H1 (cell line): ENCODE results near the gene CD300A. TPM values are rescaled to one million over a fixed set of nuclear protein-coding genes. Genes with fewer than 3 reads are reported as not detected.

Experiments used
- CTCF ChIA-PET: fragments of 300-600 bp; sonication (Branson Sonifier 250); formaldehyde crosslinking; loops from one replicate; lab custom pipeline; 2021; ENCODE audit not compliant: partially characterized antibody; lab: Charles Lee
- POLR2A ChIA-PET: fragments of 300-600 bp; sonication (Branson Sonifier 250); formaldehyde crosslinking; loops from one replicate; lab custom pipeline; 2021; ENCODE audit warnings: inconsistent platforms; ENCODE audit not compliant: partially characterized antibody; lab: Charles Lee
- DNase-seq, 2 experiments: peaks; one replicate each; pipeline versions ENCODE4 v3.0.0 to v3.0.0-alpha.2; 2010 to 2022; ENCODE audit warnings: low spot score in 2 of 2, low read depth in 1 of 2, mixed read lengths in 1 of 2
- FAIRE-seq: peaks from 2 replicates; lab custom pipeline; 2011; peaks lifted over from hg19 to GRCh38; lab: Jason Lieb, UNC
- H2AFZ ChIP-seq: 2 replicates; pipeline ENCODE4 v1.8.1; 2012; ENCODE audit warnings: low read length, inconsistent platforms
- H2AK5ac ChIP-seq: 2 replicates; pipeline ENCODE4 v1.6.1; 2013; ENCODE audit warnings: low read depth, low read length
- H2BK120ac ChIP-seq: replicated peaks from 2 replicates; pipeline ENCODE3; 2013; ENCODE audit warnings: low read depth, low read length, inconsistent platforms
- H2BK12ac ChIP-seq: 2 replicates; pipeline ENCODE4 v1.6.1; 2013; ENCODE audit warnings: low read depth, low read length
- H2BK15ac ChIP-seq: 2 replicates; pipeline ENCODE4 v1.6.1; 2013; ENCODE audit warnings: low read length
- H2BK20ac ChIP-seq: 2 replicates; pipeline ENCODE4 v1.6.1; 2013; ENCODE audit warnings: low read length
- H2BK5ac ChIP-seq: 2 replicates; pipeline ENCODE4 v1.6.1; 2013; ENCODE audit warnings: low read depth, low read length
- H3K14ac ChIP-seq: 2 replicates; pipeline ENCODE4 v1.6.1; 2013; ENCODE audit warnings: inconsistent platforms; ENCODE audit not compliant: insufficient read length
- H3K18ac ChIP-seq: 2 replicates; pipeline ENCODE4 v1.6.1; 2013; ENCODE audit warnings: low read length; ENCODE audit errors: extremely low read depth
- H3K23ac ChIP-seq: 2 replicates; pipeline ENCODE4 v1.6.1; 2013; ENCODE audit warnings: inconsistent platforms; ENCODE audit not compliant: insufficient read length
- H3K23me2 ChIP-seq: 2 replicates; pipeline ENCODE4 v1.6.1; 2013; ENCODE audit warnings: low read depth, low read length
- H3K27ac ChIP-seq: 2 replicates; pipeline ENCODE4 v1.6.1; 2011; ENCODE audit warnings: low read depth, low read length, inconsistent platforms
- H3K27me3 ChIP-seq, 4 experiments: replicated peaks in 1 of 4; 1 replicate in 1 of 4; 2 replicates in 3 of 4; pipeline versions ENCODE4 v1.6.1 to v1.8.1; 2011 to 2013; ENCODE audit warnings: low read length in 3 of 4, mild to moderate bottlenecking in 3 of 4, inconsistent platforms in 2 of 4, mixed read lengths in 2 of 4, moderate library complexity in 1 of 4; ENCODE audit not compliant: control insufficient read depth in 3 of 4, insufficient read depth in 3 of 4; ENCODE audit errors: extremely low read depth in 1 of 4
- H3K36me3 ChIP-seq, 4 experiments: 2 replicates each; pipeline versions ENCODE4 v1.6.1 to v1.8.1; 2011 to 2013; ENCODE audit warnings: mild to moderate bottlenecking in 4 of 4, low read length in 3 of 4, moderate library complexity in 2 of 4, control low read depth in 1 of 4, inconsistent platforms in 1 of 4; ENCODE audit not compliant: insufficient read depth in 4 of 4, control insufficient read depth in 2 of 4
- H3K4ac ChIP-seq: replicated peaks from 2 replicates; pipeline ENCODE3; 2013; ENCODE audit warnings: low read length, low read depth, mixed read lengths, inconsistent platforms; ENCODE audit not compliant: insufficient read length
- H3K4me1 ChIP-seq, 4 experiments: replicated peaks in 1 of 4; 1 replicate in 1 of 4; 2 replicates in 3 of 4; pipeline versions ENCODE4 v1.6.1 to v1.8.1; 2011 to 2013; ENCODE audit warnings: low read length in 3 of 4, inconsistent platforms in 2 of 4, mixed read lengths in 1 of 4; ENCODE audit not compliant: insufficient read depth in 4 of 4, control insufficient read depth in 3 of 4
- H3K4me2 ChIP-seq, 2 experiments: 2 replicates each; pipeline versions ENCODE4 v1.6.1 to v1.8.1; 2011 to 2013; ENCODE audit warnings: low read depth in 2 of 2, low read length in 2 of 2, control low read depth in 1 of 2, inconsistent platforms in 1 of 2, mild to moderate bottlenecking in 1 of 2; ENCODE audit not compliant: insufficient read depth in 1 of 2
- H3K4me3 ChIP-seq, 4 experiments: fragments of 200-600, 300-600 bp in 1 of 4; sonication (generic), shearing (Covaris generic), sonication (Bioruptor Twin) in 1 of 4; 2 replicates each; pipeline versions ENCODE4 v1.5.1 to v1.8.1; 2011 to 2016; ENCODE audit warnings: low read length in 4 of 4, low read depth in 3 of 4, control low read depth in 2 of 4, inconsistent platforms in 2 of 4, mild to moderate bottlenecking in 2 of 4, mixed read lengths in 1 of 4, moderate library complexity in 1 of 4; ENCODE audit not compliant: insufficient read depth in 2 of 4; ENCODE audit errors: extremely low read depth in 1 of 4
- H3K56ac ChIP-seq: replicated peaks from 2 replicates; pipeline ENCODE3; 2013; ENCODE audit warnings: low read depth, mild to moderate bottlenecking, mixed read lengths, low read length, inconsistent platforms; ENCODE audit not compliant: insufficient read length
- H3K79me1 ChIP-seq: 2 replicates; pipeline ENCODE4 v1.6.1; 2013; ENCODE audit warnings: low read depth, low read length, control low read depth
- H3K79me2 ChIP-seq, 2 experiments: 2 replicates each; pipeline versions ENCODE4 v1.6.1 to v1.8.1; 2012 to 2013; ENCODE audit warnings: low read length in 2 of 2, mild to moderate bottlenecking in 2 of 2, inconsistent platforms in 1 of 2; ENCODE audit not compliant: insufficient read depth in 2 of 2, control insufficient read depth in 1 of 2
- H3K9ac ChIP-seq, 4 experiments: replicated peaks in 1 of 4; 1 replicate in 1 of 4; 2 replicates in 3 of 4; pipeline versions ENCODE4 v1.6.1 to v1.8.1; 2011 to 2013; ENCODE audit warnings: low read depth in 3 of 4, low read length in 3 of 4, control low read depth in 2 of 4, mild to moderate bottlenecking in 2 of 4, moderate library complexity in 2 of 4, inconsistent platforms in 1 of 4; ENCODE audit errors: extremely low read depth in 1 of 4
- H3K9me3 ChIP-seq, 2 experiments: 2 replicates each; pipeline versions ENCODE4 v1.6.1 to v1.8.1; 2012 to 2013; ENCODE audit warnings: mild to moderate bottlenecking in 2 of 2, moderate library complexity in 2 of 2, control low read depth in 1 of 2, inconsistent platforms in 1 of 2, low read depth in 1 of 2, low read length in 1 of 2, mixed read lengths in 1 of 2; ENCODE audit not compliant: insufficient read depth in 2 of 2
- H4K20me1 ChIP-seq, 2 experiments: replicated peaks in 1 of 2; 2 replicates each; pipeline versions ENCODE3 to v1.8.1; 2011 to 2013; ENCODE audit warnings: inconsistent platforms in 2 of 2, low read length in 2 of 2, mild to moderate bottlenecking in 1 of 2; ENCODE audit not compliant: insufficient read depth in 2 of 2, control insufficient read depth in 1 of 2
- H4K5ac ChIP-seq: 2 replicates; pipeline ENCODE4 v1.6.1; 2013; ENCODE audit warnings: low read length, low read depth, mixed read lengths, inconsistent platforms; ENCODE audit not compliant: insufficient read length
- H4K8ac ChIP-seq: 2 replicates; pipeline ENCODE4 v1.8.0; 2013; ENCODE audit warnings: mild to moderate bottlenecking, moderate library complexity, low read length, inconsistent platforms; ENCODE audit not compliant: insufficient read depth; ENCODE audit errors: extremely low read depth
- H4K91ac ChIP-seq: replicated peaks from 2 replicates; pipeline ENCODE3; 2013; ENCODE audit warnings: low read length, mixed read lengths, inconsistent platforms; ENCODE audit not compliant: insufficient read length
- BACH1 ChIP-seq: IDR thresholded peaks from 2 replicates; pipeline ENCODE4 v1.6.1; 2012; ENCODE audit warnings: low read length, improper control_type of control experiment
- EZH2 ChIP-seq: fragments of 200-600 bp; sonication (generic); IDR thresholded peaks from 2 replicates; pipeline ENCODE4 v1.7.1; 2012; ENCODE audit warnings: low read depth, mild to moderate bottlenecking, moderate library complexity, low read length, inconsistent platforms; ENCODE audit not compliant: severe bottlenecking
- HDAC2 ChIP-seq, 2 experiments: fragments of 300-600 bp in 1 of 2; sonication (generic) in 1 of 2; IDR thresholded peaks; 2 replicates each; pipeline ENCODE4 v1.6.1; 2011 to 2012; ENCODE audit warnings: low read depth in 2 of 2, low read length in 2 of 2, mild to moderate bottlenecking in 2 of 2, moderate library complexity in 2 of 2, borderline replicate concordance in 1 of 2, inconsistent platforms in 1 of 2
- KDM4A ChIP-seq: IDR thresholded peaks from one replicate; pipeline ENCODE4 v1.7.1; 2012; ENCODE audit warnings: low read depth, mild to moderate bottlenecking, moderate library complexity, low read length, inconsistent platforms; ENCODE audit not compliant: severe bottlenecking
- SIRT6 ChIP-seq: IDR thresholded peaks from one replicate; pipeline ENCODE4 v1.7.1; 2012; ENCODE audit warnings: low read length, inconsistent platforms
- TAF1 ChIP-seq: IDR thresholded peaks from 2 replicates; pipeline ENCODE4 v1.6.1; 2011; ENCODE audit warnings: mild to moderate bottlenecking, low read depth, low read length
- YY1 ChIP-seq: IDR thresholded peaks from 2 replicates; pipeline ENCODE4 v1.6.1; 2011; ENCODE audit warnings: low read depth, mild to moderate bottlenecking, low read length
- WGBS, 2 experiments: shearing (Covaris generic) in 1 of 2; methylation state at CpG; one replicate each; pipeline versions ENCODE4 v1.1.6 to v1.1.7; 2013 to 2015; ENCODE audit warnings: low lambda C conversion rate in 2 of 2, mixed read lengths in 2 of 2, inconsistent platforms in 1 of 2, low coverage in 1 of 2, missing lambda C conversion rate in 1 of 2; ENCODE audit not compliant: insufficient replicate concordance in 2 of 2, insufficient coverage in 1 of 2, insufficient read length in 1 of 2; ENCODE audit errors: extremely low coverage in 1 of 2, missing lambda C conversion rate in 1 of 2; 5-methylcytosine and 5-hydroxymethylcytosine counted together
- polyA plus RNA-seq, 7 experiments: library from polyadenylated mRNA; depleted of rRNA in 3 of 7; stranded (reverse) in 5 of 7; unstranded in 2 of 7; fragments of >200 nt in 5 of 7; fragments of 200-250 nt in 2 of 7; gene quantifications; 1 replicate in 5 of 7; 2 replicates in 1 of 7; 4 replicates in 1 of 7; pipeline versions ENCODE4 v1.2.1 to v1.2.3, GENCODE V29; 2011 to 2013; ENCODE audit warnings: missing spikeins in 2 of 7, mixed read lengths in 2 of 7
- total RNA-seq: library from RNA; stranded (reverse); fragmentation: NEBNext Ultra II Directional; extraction: Animal tissue kit (Norgen Biotek cat#: 25700); gene quantifications from 2 replicates; pipeline ENCODE4 v1.2.1, GENCODE V29; 2021

The CD300A gene
- total and polyA plus RNA-seq, 2 of the 8 experiments (the other 6 are each of a cell fraction or from before 2014, with no cell fraction given): 0.52 to 1.3 TPM

- Histone ChIP-seq H3K79me1 (no peaks in the 10 kb centered on the region), H3K4ac (no peak overlapping the region), H4K20me1 (peaks cover 0 to 2% of the 10 kb centered on the region in 2 experiments), H2BK12ac (no peak overlapping the region), H3K4me2 (peak overlapping the region in 1 of 2 experiments; percentile 35; a peak in 2 of 4 replicates), H2AK5ac (no peak overlapping the region), H2AFZ (no peak overlapping the region), H3K27me3 (no peaks in the 10 kb centered on the region), H3K4me3 (no peak overlapping the region), H3K56ac (no peak overlapping the region), H3K23me2 (no peaks in the 10 kb centered on the region), H3K18ac (peak overlapping the region; percentile 48), H2BK5ac (peak overlapping the region; percentile 24; the same call in 1 of the 2 replicates), H4K5ac (no peak overlapping the region), H3K23ac (no peak overlapping the region), H4K8ac (no peak overlapping the region), H2BK15ac (no peak overlapping the region), H2BK20ac (no peak overlapping the region), H2BK120ac (no peak overlapping the region), H3K4me1 (peaks cover 0 to 25% (median 18%) of the 10 kb centered on the region in 4 experiments; a peak in 6 of 7 replicates), H3K36me3 (peaks cover 2 to 10% (median 4%) of the 10 kb centered on the region in 4 experiments; a peak in 7 of 8 replicates), H3K9ac (no peak overlapping the region), H3K14ac (no peak overlapping the region), H3K27ac (no peak overlapping the region), H4K91ac (no peak overlapping the region), H3K9me3 (no peaks in the 10 kb centered on the region), H3K79me2 (no peaks in the 10 kb centered on the region)
- FAIRE-seq (no peak), DNase-seq (no peak)
- 46% methylated on average over 11 of the region's 12 CpGs; no CpG with 5 or more reads in 1 of the 2 experiments for WGBS, 2 experiments
- TF ChIP-seq TAF1 (no peak), SIRT6 (no peak), YY1 (0 out of 2 replicates have a peak, but pooled peaks have one; percentile 19), KDM4A (no peak), BACH1 (no peak), HDAC2 (IDR thresholded peaks at IDR 0.05; ENCODE audit: borderline replicate concordance in 1 of 2, low read depth in 2 of 2, low read length in 2 of 2) (no peak), EZH2 (no peak)
- POLR2A ChIA-PET: interaction anchor here (0.9 to 3.5 kb wide), 7 partner anchors 8 to 64 kb away, joined by 3 to 22 read pairs (median 3); no protein-coding TSS in a partner anchor
- CTCF ChIA-PET: interaction anchor here (0.6 to 8.4 kb wide), 8 partner anchors 10 to 1183 kb away, joined by 3 to 93 read pairs (median 4); partner anchors contain the start of gene CPSF4L
Measured at GRCh38 chr17:74444406-74444805, 22.0 kb upstream of the CD300A start.
